ENCODE results near the gene CFAP43. TPM values are rescaled to one million over a fixed set of nuclear protein-coding genes. Genes with fewer than 3 reads are reported as not detected.

Gene CFAP43
- total and polyA plus RNA-seq, 10 of the 15 experiments (the other 5 are each of a cell fraction or from before 2014, with no cell fraction given), result 0.06 to 0.14 (median 0.10) TPM; not detected in 5

- DNase-seq (ENCODE audit: low read depth, low spot score) (no peak), ATAC-seq (no peak), FAIRE-seq (no peak)
- Histone ChIP-seq H3K4me3 (no peak overlapping the region), H3K79me2 (ENCODE audit: control insufficient read depth, insufficient read depth, low read length) (no peaks in the 10 kb centered on the region), H3K36me3 (ENCODE audit: control insufficient read depth in 2 of 2, insufficient read depth in 2 of 2, low read length in 1 of 2) (no peaks in the 10 kb centered on the region), H4K20me1 (ENCODE audit: control insufficient read depth, insufficient read depth) (no peaks in the 10 kb centered on the region), H2AFZ (ENCODE audit: control insufficient read depth, low read depth, low read length) (no peak overlapping the region), H3K27ac (ENCODE audit: control insufficient read depth, insufficient read depth) (no peak overlapping the region), H3K9me3 (replicated peaks; ENCODE audit: control insufficient read depth, insufficient read depth, low read length) (no peaks in the 10 kb centered on the region), H3K9ac (ENCODE audit: control insufficient read depth, insufficient read depth, low read length) (no peak overlapping the region), H3K4me2 (ENCODE audit: control insufficient read depth, insufficient read depth) (no peak overlapping the region), H3K27me3 (replicated peaks in 1 of 2; ENCODE audit: control insufficient read depth in 2 of 2, insufficient read depth in 2 of 2, low read length in 1 of 2) (no peaks in the 10 kb centered on the region; a peak in 1 of 4 replicates), H3K4me1 (ENCODE audit: control insufficient read depth, insufficient read depth, low read length) (no peaks in the 10 kb centered on the region)
- WGBS (ENCODE audit: insufficient coverage, insufficient replicate concordance, low lambda C conversion rate, missing lambda C conversion rate), result 29% methylated on average over 1 of the region's 1 CpG
- ChIA-PET POLR2A (no interaction called here), SMC1A (ENCODE audit: uncharacterized antibody, unreplicated experiment) (no interaction called here), CTCF (no interaction called here), RAD21 (ENCODE audit: unreplicated experiment) (no interaction called here)
- no TSS peak for BruUV-seq (replicated peaks)
- in situ Hi-C loops (cut with MboI) (no loop called here), intact Hi-C loops (cut with micrococcal nuclease; ENCODE audit: unreplicated experiment) (no loop called here)
- no peak for TF ChIP-seq SMARCA5 (IDR thresholded peaks at IDR 0.05)
Observed at GRCh38 chr10:104234934-104235333, 2.8 kb upstream of the CFAP43 start.

GRCh38 chr10:104233817-104234216, 1.7 kb upstream of the CFAP43 start:
- 21% methylated on average over 1 of the region's 1 CpG for WGBS (ENCODE audit: insufficient coverage, insufficient replicate concordance, low lambda C conversion rate, missing lambda C conversion rate)
- FAIRE-seq (no peak), ATAC-seq (no peak), DNase-seq (ENCODE audit: low read depth, low spot score) (no peak)
- Histone ChIP-seq H3K79me2 (ENCODE audit: control insufficient read depth, insufficient read depth, low read length) (no peaks in the 10 kb centered on the region), H3K27ac (ENCODE audit: control insufficient read depth, insufficient read depth) (no peak overlapping the region), H3K9me3 (replicated peaks; ENCODE audit: control insufficient read depth, insufficient read depth, low read length) (no peaks in the 10 kb centered on the region), H4K20me1 (ENCODE audit: control insufficient read depth, insufficient read depth) (no peaks in the 10 kb centered on the region), H3K36me3 (ENCODE audit: control insufficient read depth in 2 of 2, insufficient read depth in 2 of 2, low read length in 1 of 2) (no peaks in the 10 kb centered on the region), H3K27me3 (replicated peaks in 1 of 2; ENCODE audit: control insufficient read depth in 2 of 2, insufficient read depth in 2 of 2, low read length in 1 of 2) (no peaks in the 10 kb centered on the region), H3K4me3 (no peak overlapping the region), H3K9ac (ENCODE audit: control insufficient read depth, insufficient read depth, low read length) (no peak overlapping the region), H3K4me2 (ENCODE audit: control insufficient read depth, insufficient read depth) (no peak overlapping the region), H2AFZ (ENCODE audit: control insufficient read depth, low read depth, low read length) (no peak overlapping the region), H3K4me1 (ENCODE audit: control insufficient read depth, insufficient read depth, low read length) (no peaks in the 10 kb centered on the region)
- BruUV-seq (replicated peaks), result no TSS peak
- RAD21 ChIA-PET (ENCODE audit: unreplicated experiment), result no interaction called here
- TF ChIP-seq SREBF2 (IDR thresholded peaks at IDR 0.05; ENCODE audit: low read length), result no peak
- TF ChIP-seq ETV6 (conservative IDR thresholded peaks at IDR 0.05 in 1 of 2, IDR thresholded peaks at IDR 0.05 in 1 of 2; ENCODE audit: borderline replicate concordance in 1 of 2, low read depth in 1 of 2), result no peak
- TF ChIP-seq SUPT20H (IDR thresholded peaks at IDR 0.05; ENCODE audit: borderline replicate concordance, control insufficient read depth, low read depth, low read length), result no peak
- no peak for TF ChIP-seq RB1 (IDR thresholded peaks at IDR 0.05; ENCODE audit: borderline replicate concordance)
- TF ChIP-seq MLLT1 (IDR thresholded peaks at IDR 0.05), result no peak
- no peak for TF ChIP-seq PAX5 (IDR thresholded peaks at IDR 0.05; ENCODE audit: borderline replicate concordance, low read depth, low read length)
- TF ChIP-seq MYB (IDR thresholded peaks at IDR 0.05; ENCODE audit: borderline replicate concordance, low read depth, low read length), result no peak
- no peak for TF ChIP-seq NBN (IDR thresholded peaks at IDR 0.05)
- no peak for TF ChIP-seq USF1 (IDR thresholded peaks at IDR 0.05; ENCODE audit: borderline replicate concordance, extremely low read length, insufficient read depth, low read depth, low read length)
- no peak for TF ChIP-seq CBFB (IDR thresholded peaks at IDR 0.05; ENCODE audit: low read depth)
- no peak for TF ChIP-seq PKNOX1 (IDR thresholded peaks at IDR 0.05)
- SMC1A ChIA-PET (ENCODE audit: uncharacterized antibody, unreplicated experiment), result interaction anchor here (1.2 kb wide), 1 partner anchor 20 kb away, joined by 4 read pairs; no protein-coding TSS in a partner anchor
- CTCF ChIA-PET, result no interaction called here
- in situ Hi-C loops (cut with MboI) (no loop called here), intact Hi-C loops (cut with micrococcal nuclease; ENCODE audit: unreplicated experiment) (no loop called here)
- POLR2A ChIA-PET, result no interaction called here

All from GM12878 (cell line).